ENCODE data around the gene BACE2.

The BACE2 gene

DNA sequence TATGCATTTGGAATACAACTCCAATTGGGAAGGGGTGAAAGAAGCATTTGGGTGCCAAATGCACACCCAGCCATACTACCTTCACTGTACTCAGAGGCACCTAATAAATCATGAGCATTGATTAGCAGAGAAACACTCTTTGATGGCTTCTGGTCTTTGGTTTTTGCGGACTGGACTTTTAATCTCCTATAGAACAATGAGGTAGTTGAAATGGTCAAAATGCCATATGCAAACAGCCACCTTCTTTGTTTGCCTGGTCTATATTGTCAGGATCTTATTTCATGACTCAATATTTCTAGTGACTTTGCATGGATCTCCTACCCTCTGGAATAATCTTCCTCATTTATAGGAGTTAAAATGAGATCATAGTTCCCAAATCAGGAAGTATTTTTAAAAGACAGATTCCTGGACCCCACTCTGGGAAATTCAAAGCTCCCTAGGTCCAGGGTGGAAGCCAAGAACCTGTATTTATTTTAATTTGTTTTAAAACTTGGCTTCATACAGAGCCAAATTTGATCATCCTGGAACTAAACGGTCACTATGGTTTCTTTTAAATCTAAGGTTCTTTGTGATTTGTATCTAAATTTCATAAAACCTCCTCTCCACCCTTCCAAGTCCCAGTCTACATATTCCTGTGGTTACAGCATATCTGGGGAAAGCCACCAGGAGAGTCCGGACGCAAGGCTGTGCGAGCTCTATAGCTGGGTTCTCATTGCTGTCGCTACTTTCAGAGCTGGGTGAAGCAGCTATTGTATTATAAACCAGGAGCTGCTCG is 157.4 kb downstream of the BACE2 start:
- DNase-seq: no peak

DNA sequence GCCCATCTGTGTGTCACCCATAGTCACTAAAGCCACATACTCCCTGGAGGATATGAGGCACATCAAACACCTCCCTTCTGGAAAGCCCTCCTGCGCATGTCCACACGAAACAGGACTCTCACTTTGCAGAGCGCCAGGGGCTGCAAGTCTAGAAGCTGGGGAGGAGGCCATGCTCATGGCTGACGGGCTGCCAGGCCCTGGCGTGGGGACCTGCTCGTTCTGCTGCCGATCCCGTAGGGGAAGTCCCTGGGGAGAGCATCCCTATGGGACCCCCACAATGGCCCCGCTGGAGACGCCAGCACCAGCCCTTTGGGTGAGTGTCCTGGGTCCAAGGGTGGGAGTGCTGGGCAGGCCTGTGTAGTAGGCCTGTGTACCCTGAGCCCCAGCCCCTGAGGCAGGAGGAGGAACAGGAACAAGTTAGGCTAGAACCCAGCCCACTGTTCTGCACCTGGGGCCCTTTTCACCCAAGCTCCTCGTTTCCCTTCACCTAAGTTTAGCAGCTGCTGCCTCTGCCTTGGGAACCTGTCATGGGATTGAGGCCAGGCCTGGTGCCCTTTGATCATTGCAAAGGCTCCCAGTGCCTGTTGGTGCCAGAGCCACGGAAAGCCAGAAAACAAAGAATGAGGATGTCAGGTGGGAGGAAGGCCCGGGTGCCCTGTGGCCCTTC is 158.6 kb downstream of the BACE2 start:
- DNase-seq: no peak

DNA sequence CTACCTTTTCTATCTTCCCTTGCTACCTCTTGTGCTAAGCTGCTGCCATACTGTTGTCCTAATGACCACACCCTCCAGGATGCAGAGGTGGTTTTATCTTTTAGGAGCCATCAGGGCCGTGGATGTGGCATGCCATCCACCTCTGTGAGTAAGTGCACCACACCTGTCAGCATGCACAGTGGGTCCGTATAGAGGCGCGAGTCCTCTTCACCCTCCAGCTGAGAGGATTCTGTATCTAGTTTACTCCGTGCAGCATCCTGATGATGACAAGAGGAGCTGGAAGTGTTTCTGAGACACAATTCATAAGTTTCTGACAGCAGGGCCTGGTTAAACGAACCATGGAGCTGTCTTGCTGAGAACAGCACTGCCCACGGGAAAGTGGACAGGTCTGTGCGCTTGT is 159.8 kb downstream of the BACE2 start:
- no peak for DNase-seq

DNA sequence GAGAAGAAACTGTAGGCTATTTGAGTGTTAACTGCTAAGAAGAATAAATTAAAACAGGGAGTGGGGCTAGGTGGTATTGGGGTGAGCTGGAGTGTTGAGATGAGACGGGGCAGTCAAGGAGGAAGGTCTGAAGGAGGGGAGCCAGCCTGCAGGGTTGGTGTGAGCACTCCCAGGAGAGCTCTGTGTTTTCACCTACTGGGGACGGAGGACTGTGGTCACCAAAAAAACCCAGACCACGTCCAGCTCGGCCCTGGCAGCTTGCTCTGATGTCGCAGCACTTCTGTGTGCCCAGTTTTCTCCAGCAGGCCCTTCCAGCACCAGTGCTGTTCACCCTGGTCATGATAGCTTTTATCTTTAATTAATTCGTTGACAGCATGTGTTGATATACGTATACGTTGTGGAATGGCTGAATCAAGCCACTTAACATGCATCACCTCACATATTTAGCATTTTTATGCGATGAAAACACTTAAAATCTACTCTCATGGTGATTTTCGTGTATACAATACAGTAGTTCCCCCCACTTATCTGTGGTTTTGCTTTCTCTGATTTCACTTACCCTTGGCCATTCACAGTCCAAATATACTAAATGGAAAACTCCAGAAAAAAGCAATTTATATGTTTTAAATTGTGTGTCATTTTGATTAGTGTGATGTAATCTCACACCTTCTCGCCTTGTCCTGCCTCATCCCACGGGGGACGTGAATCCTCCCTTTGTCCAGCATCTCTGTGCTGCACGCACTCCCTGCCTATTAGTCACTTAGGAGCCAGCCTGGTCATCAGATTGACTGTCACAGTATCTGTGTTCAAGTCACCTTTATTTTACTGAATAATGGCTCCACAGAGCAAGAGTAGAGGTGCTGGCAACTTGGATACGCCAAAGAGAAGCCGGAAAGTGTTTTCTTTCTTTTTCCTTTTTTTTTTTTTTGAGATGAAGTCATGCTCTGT is 161.0 kb downstream of the BACE2 start:
- DNase-seq: no peak
